ENCODE data around the gene MRPL24.

DNA sequence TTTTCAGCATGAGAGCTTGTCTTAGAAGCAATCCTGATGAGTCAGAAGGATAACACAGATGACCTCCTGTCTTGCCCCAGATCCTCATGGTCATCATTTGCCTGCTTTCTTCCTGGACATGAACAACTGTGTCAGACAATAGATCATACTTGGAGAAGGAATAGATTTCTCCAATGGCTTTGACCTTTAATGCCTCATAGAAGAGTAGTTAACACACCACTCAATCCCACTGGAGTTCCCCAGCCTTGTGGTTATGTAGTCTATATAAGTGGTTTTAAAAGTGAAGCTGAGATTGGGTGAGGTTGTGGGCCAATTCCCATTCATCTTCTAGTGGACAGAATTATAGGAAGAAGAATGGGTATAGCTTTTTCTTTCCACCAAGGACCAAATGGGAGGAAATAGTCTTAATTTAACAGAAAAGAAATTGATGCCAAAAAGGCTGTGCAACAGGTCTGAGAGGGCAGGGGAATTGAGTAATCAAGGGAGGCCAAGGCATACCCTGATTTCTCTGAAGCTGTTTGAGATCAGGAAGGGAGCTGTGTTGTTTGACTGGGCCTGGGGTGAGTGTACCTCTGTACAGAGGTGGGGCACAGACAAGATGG, 40.8 kb upstream of the MRPL24 start:
- TF ChIP-seq, protein P1, sequence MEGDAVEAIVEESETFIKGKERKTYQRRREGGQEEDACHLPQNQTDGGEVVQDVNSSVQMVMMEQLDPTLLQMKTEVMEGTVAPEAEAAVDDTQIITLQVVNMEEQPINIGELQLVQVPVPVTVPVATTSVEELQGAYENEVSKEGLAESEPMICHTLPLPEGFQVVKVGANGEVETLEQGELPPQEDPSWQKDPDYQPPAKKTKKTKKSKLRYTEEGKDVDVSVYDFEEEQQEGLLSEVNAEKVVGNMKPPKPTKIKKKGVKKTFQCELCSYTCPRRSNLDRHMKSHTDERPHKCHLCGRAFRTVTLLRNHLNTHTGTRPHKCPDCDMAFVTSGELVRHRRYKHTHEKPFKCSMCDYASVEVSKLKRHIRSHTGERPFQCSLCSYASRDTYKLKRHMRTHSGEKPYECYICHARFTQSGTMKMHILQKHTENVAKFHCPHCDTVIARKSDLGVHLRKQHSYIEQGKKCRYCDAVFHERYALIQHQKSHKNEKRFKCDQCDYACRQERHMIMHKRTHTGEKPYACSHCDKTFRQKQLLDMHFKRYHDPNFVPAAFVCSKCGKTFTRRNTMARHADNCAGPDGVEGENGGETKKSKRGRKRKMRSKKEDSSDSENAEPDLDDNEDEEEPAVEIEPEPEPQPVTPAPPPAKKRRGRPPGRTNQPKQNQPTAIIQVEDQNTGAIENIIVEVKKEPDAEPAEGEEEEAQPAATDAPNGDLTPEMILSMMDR (IDR thresholded peaks at IDR 0.05 in 4 of 5, conservative IDR thresholded peaks at IDR 0.05 in 1 of 5) = no peak
- TF ChIP-seq POLR2A (IDR thresholded peaks at IDR 0.05) = no peak

Measured in gastrocnemius medialis (tissue), 4 donors.